K562 (cell line): ENCODE results near the gene RNF126. TPM values are rescaled to one million over a fixed set of nuclear protein-coding genes. Genes with fewer than 3 reads are reported as not detected.
A peak's percentile ranks its signal among the peaks of the same experiment; 100 is the strongest.

Source experiments
- ATAC-seq: fragments of 200-7000 bp; cut with Tn5 transposase; 3 replicates; pipeline ENCODE4 v1.9.1; 2020; ENCODE audit warnings: moderate library complexity
- BruUV-seq: library from RNA; stranded (reverse); fragments of 400-500 nt; replicated peaks from 2 replicates; lab custom pipeline; 2021; lab: Mats Ljungman, UMichigan
- CTCF ChIA-PET: fragments of 300-600 bp; formaldehyde crosslinking; extraction: SDS; loops from one replicate; lab custom pipeline; 2021; ENCODE audit warnings: low intra/inter-chr PET ratio; lab: Yijun Ruan, JAX
- POLR2A ChIA-PET: fragments of 300-600, 350-650 bp; sonication (Branson Sonifier 250); formaldehyde crosslinking; extraction: SDS; loops from one replicate; lab custom pipeline; 2021; ENCODE audit warnings: antibody characterized with exemption, inconsistent platforms; lab: Yijun Ruan, JAX
- DNase-seq, 4 experiments: peaks; one replicate each; pipeline versions ENCODE4 v3.0.0 to v3.0.0-alpha.2; 2011 to 2018; ENCODE audit warnings: low spot score in 3 of 4, mixed read lengths in 3 of 4; ENCODE audit errors: extremely low read depth in 1 of 4
- FAIRE-seq: peaks from 2 replicates; lab custom pipeline; 2011; peaks lifted over from hg19 to GRCh38; lab: Jason Lieb, UNC
- H2AFZ ChIP-seq: 2 replicates; pipeline ENCODE4 v1.6.0; 2011; ENCODE audit warnings: low read depth, low read length, control low read depth, inconsistent platforms
- H3K27ac ChIP-seq: fragments of 200-600 bp; 3 replicates; pipeline ENCODE4 v1.8.0; 2011; ENCODE audit warnings: low read depth, mild to moderate bottlenecking, control low read depth, inconsistent platforms, low read length, moderate library complexity, mixed read lengths; ENCODE audit errors: extremely low read depth
- H3K27me3 ChIP-seq, 2 experiments: fragments of 300-600 bp in 1 of 2; 2 replicates in 1 of 2; 3 replicates in 1 of 2; pipeline versions ENCODE4 v1.6.0 to v1.8.0; 2011; ENCODE audit warnings: inconsistent platforms in 2 of 2, low read length in 2 of 2, mild to moderate bottlenecking in 1 of 2, mixed read lengths in 1 of 2, moderate library complexity in 1 of 2; ENCODE audit not compliant: control insufficient read depth in 2 of 2, insufficient read depth in 2 of 2
- H3K36me3 ChIP-seq: fragments of 300-600 bp; 3 replicates; pipeline ENCODE4 v1.8.0; 2011; ENCODE audit warnings: mild to moderate bottlenecking, low read length, inconsistent platforms; ENCODE audit not compliant: control insufficient read depth, insufficient read depth
- H3K4me1 ChIP-seq, 2 experiments: fragments of 200-600 bp in 1 of 2; replicated peaks in 1 of 2; 2 replicates in 1 of 2; 3 replicates in 1 of 2; pipeline versions ENCODE4 v1.5.1 to v1.8.0; 2011; ENCODE audit warnings: inconsistent platforms in 2 of 2, low read length in 2 of 2, mild to moderate bottlenecking in 1 of 2, mixed read lengths in 1 of 2, moderate library complexity in 1 of 2; ENCODE audit not compliant: control insufficient read depth in 2 of 2, insufficient read depth in 2 of 2
- H3K4me2 ChIP-seq: 2 replicates; pipeline ENCODE4 v1.6.1; 2011; ENCODE audit warnings: low read length, control low read depth, inconsistent platforms, mixed read lengths; ENCODE audit not compliant: insufficient read depth
- H3K4me3 ChIP-seq: fragments of 200-600 bp; sonication (generic), shearing (Covaris generic); 2 replicates; pipeline ENCODE4 v1.5.1; 2016; ENCODE audit warnings: control low read depth, inconsistent platforms
- H3K79me2 ChIP-seq: fragments of 200-600 bp; 3 replicates; pipeline ENCODE4 v1.8.0; 2011; ENCODE audit warnings: low read length, inconsistent platforms; ENCODE audit not compliant: control insufficient read depth, insufficient read depth
- H3K9ac ChIP-seq, 2 experiments: 2 replicates each; pipeline versions ENCODE4 v1.6.0 to v1.6.1; 2011; ENCODE audit warnings: low read depth in 2 of 2, low read length in 2 of 2, control low read depth in 1 of 2, inconsistent platforms in 1 of 2, mild to moderate bottlenecking in 1 of 2, mixed read lengths in 1 of 2; ENCODE audit not compliant: insufficient read depth in 1 of 2
- H3K9me1 ChIP-seq: one replicate; pipeline ENCODE4 v1.6.0; 2011; ENCODE audit warnings: inconsistent platforms, mild to moderate bottlenecking, low read length, moderate library complexity; ENCODE audit not compliant: control insufficient read depth, insufficient read depth
- H3K9me3 ChIP-seq: replicated peaks from 2 replicates; pipeline ENCODE4 v1.5.1; 2011; ENCODE audit warnings: low read depth, low read length, inconsistent platforms; ENCODE audit not compliant: control insufficient read depth, insufficient read depth
- H4K20me1 ChIP-seq: replicated peaks from 2 replicates; pipeline ENCODE4 v1.6.1; 2011; ENCODE audit warnings: low read length, inconsistent platforms, mixed read lengths; ENCODE audit not compliant: control insufficient read depth, insufficient read depth
- POLR2AphosphoS2 ChIP-seq: IDR thresholded peaks from 2 replicates; pipeline ENCODE4 v1.6.1; 2012; ENCODE audit warnings: low read length, improper control_type of control experiment
- RBFOX2 ChIP-seq: fragments of 200-400 bp; formaldehyde crosslinking; IDR thresholded peaks from 2 replicates; pipeline ENCODE4 v1.6.1; 2017; ENCODE audit warnings: low read depth, mild to moderate bottlenecking, low read length, moderate library complexity
- SMAD1 ChIP-seq: fragments of 150-350 bp; IDR thresholded peaks from 2 replicates; pipeline ENCODE4 v1.6.1; 2014; ENCODE audit warnings: low read length, low read depth; ENCODE audit not compliant: partially characterized antibody
- SRSF3 ChIP-seq: fragments of 200-400 bp; formaldehyde crosslinking; IDR thresholded peaks from 2 replicates; pipeline ENCODE4 v1.6.1; 2016; ENCODE audit warnings: mild to moderate bottlenecking, low read length, moderate library complexity; ENCODE audit not compliant: insufficient read depth
- ZEB2 ChIP-seq: fragments of 450-650 bp; IDR thresholded peaks from 2 replicates; pipeline ENCODE4 v1.6.1; 2016
- WGBS: fragments of 100-300 bp; shearing (Covaris generic); methylation state at CpG from one replicate; pipeline ENCODE4 v1.1.6; 2016; ENCODE audit warnings: low coverage, mixed read lengths; ENCODE audit not compliant: insufficient coverage; ENCODE audit errors: missing lambda C conversion rate; 5-methylcytosine and 5-hydroxymethylcytosine counted together
- in situ Hi-C: fragments of 300-500 bp; cut with MboI; formaldehyde crosslinking; loops from 4 replicates; pipeline ENCODE4 v1.15.0; 2018; ENCODE audit warnings: inconsistent platforms, mixed read lengths
- intact Hi-C: fragments of 100-400 bp; cut with micrococcal nuclease; formaldehyde crosslinking; loops from 2 replicates; pipeline ENCODE4 v1.14.2; 2022
- polyA plus RNA-seq, 8 experiments: library from polyadenylated mRNA; depleted of rRNA in 4 of 8; stranded (reverse) in 5 of 8; unstranded in 3 of 8; fragments of >200 nt; fragmentation: Nextera tagmentation in 2 of 8; fragmentation: Illumina TruSeq in 1 of 8; extraction: Ambion mirVana in 2 of 8; extraction: Trizol in 1 of 8; gene quantifications; 2 replicates each; pipeline versions ENCODE4 v1.2.1 to v1.2.3, GENCODE V29; 2011 to 2014; ENCODE audit warnings: inconsistent platforms in 1 of 8, missing spikeins in 1 of 8
- total RNA-seq, 7 experiments: library from RNA; depleted of rRNA in 6 of 7; stranded (reverse); fragments of >200 nt in 6 of 7; fragmentation: Illumina TruSeq in 2 of 7; extraction: Trizol in 2 of 7; gene quantifications; 2 replicates each; pipeline versions ENCODE4 v1.2.1 to v1.2.3, GENCODE V29; 2011 to 2021; ENCODE audit warnings: low replicate concordance in 1 of 7
- TF ChIP-seq, protein P1 (sequence below): fragments of 450-650 bp; IDR thresholded peaks from 2 replicates; pipeline ENCODE4 v1.7.0; 2016; ENCODE audit warnings: borderline replicate concordance
- TF ChIP-seq, protein P2 (sequence below): fragments of 200-800 bp; sonication (Bioruptor generic); IDR thresholded peaks from 2 replicates; pipeline ENCODE4 v1.6.1; 2017; ENCODE audit warnings: missing genetic modification characterization, missing compliant biosample characterization

The RNF126 gene
- total and polyA plus RNA-seq, 9 of the 15 experiments (the other 6 are each of a cell fraction or from before 2014, with no cell fraction given), result 0.27 to 101 (median 12.3) TPM

DNA sequence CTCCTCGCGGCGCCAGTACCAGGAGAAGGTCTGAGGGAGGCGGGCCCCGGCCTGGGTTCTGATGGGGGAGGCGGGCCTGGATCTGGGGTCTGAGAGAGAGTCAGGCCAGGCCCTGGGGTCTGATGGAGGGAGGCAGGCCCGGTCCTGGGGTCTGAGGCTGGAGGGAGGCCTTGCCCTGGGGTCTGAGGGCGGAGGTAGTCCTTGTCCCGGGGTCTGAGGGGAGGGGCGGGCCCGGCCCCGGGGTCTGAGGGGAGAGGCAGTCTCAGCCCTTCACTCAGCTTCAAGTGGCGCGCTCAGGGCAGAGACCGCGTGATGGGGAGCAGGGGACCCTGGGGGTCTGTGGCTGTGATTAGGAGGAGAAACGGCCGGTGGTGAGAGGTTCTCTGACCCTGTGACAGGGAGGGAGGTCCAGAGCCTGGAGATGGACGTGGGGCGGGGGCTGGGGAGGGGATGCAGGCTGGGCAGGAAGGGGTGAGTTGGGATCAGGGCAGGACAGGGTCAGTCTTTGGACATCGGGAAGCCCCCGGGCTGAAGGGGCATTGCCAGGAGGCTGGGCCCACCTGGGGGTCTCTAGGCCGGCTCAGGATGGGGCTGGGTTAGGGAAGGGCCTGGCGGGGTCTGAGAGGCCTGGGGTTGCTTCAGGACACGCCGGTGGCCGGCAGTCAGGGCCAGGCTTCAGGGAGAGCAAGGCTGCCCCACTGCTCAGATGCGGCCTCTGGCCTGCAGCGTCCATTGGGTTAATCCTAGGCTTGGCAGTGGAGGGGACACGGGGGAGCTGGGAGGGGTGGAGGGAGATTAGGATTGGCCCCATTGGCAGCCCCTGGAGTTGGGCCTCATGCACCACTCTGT lies 54.6 kb downstream of the RNF126 start:
- no peaks in the 10 kb centered on the region; the same call in 1 of the 2 replicates for H3K9me3 ChIP-seq
- no peak overlapping the region for H3K9ac ChIP-seq
- no TSS peak for BruUV-seq
- in situ Hi-C loops (no loop called here), intact Hi-C loops (no loop called here)
- no peaks in the 10 kb centered on the region for H4K20me1 ChIP-seq
- H3K4me1 ChIP-seq, result peaks cover 17 to 69% of the 10 kb centered on the region in 2 experiments
- WGBS, result 91% methylated on average over 21 of the region's 30 CpGs
- H3K4me2 ChIP-seq, result no peak overlapping the region
- no peaks in the 10 kb centered on the region for H3K79me2 ChIP-seq
- no peaks in the 10 kb centered on the region for H3K27me3 ChIP-seq
- ATAC-seq (no peak), DNase-seq (no peak), FAIRE-seq (no peak)
- POLR2A ChIA-PET, result interaction anchor here (0.7 to 1.1 kb wide), 2 partner anchors 31 to 34 kb away, joined by 3 to 4 read pairs; no protein-coding TSS in a partner anchor
- no peak overlapping the region for H2AFZ ChIP-seq
- H3K9me1 ChIP-seq, result no peaks in the 10 kb centered on the region
- H3K36me3 ChIP-seq, result peaks cover 12% of the 10 kb centered on the region; the same call in 2 of the 3 replicates
- CTCF ChIA-PET, result no interaction called here
- no peak overlapping the region for H3K27ac ChIP-seq
- TF ChIP-seq SRSF3, result no peak
- TF ChIP-seq POLR2AphosphoS2, result no peak
- TF ChIP-seq, protein P1, sequence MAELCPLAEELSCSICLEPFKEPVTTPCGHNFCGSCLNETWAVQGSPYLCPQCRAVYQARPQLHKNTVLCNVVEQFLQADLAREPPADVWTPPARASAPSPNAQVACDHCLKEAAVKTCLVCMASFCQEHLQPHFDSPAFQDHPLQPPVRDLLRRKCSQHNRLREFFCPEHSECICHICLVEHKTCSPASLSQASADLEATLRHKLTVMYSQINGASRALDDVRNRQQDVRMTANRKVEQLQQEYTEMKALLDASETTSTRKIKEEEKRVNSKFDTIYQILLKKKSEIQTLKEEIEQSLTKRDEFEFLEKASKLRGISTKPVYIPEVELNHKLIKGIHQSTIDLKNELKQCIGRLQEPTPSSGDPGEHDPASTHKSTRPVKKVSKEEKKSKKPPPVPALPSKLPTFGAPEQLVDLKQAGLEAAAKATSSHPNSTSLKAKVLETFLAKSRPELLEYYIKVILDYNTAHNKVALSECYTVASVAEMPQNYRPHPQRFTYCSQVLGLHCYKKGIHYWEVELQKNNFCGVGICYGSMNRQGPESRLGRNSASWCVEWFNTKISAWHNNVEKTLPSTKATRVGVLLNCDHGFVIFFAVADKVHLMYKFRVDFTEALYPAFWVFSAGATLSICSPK, result no peak
- TF ChIP-seq, protein P2, sequence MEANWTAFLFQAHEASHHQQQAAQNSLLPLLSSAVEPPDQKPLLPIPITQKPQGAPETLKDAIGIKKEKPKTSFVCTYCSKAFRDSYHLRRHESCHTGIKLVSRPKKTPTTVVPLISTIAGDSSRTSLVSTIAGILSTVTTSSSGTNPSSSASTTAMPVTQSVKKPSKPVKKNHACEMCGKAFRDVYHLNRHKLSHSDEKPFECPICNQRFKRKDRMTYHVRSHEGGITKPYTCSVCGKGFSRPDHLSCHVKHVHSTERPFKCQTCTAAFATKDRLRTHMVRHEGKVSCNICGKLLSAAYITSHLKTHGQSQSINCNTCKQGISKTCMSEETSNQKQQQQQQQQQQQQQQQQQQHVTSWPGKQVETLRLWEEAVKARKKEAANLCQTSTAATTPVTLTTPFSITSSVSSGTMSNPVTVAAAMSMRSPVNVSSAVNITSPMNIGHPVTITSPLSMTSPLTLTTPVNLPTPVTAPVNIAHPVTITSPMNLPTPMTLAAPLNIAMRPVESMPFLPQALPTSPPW, result no peak
- 0 out of 2 replicates have a peak, but pooled peaks have one; percentile 0 for TF ChIP-seq RBFOX2
- no peak for TF ChIP-seq SMAD1
- no peak for TF ChIP-seq ZEB2
- no peak overlapping the region for H3K4me3 ChIP-seq
